COLO829 (cell line): ENCODE measurements around the gene ESAM.
A peak's percentile ranks its signal among the peaks of the same experiment; 100 is the strongest.

Source experiments
- DNase-seq: peaks from one replicate; pipeline ENCODE4 v3.0.0; 2012; ENCODE audit warnings: low spot score

ESAM gene

GRCh38 chr11:124751741-124752470 is 10.2 kb downstream of the ESAM start, which contains the start of gene VSIG2:
Gene VSIG2, minus strand, starts transcription at chr11:124752255. Its CDS starts 118 bp downstream, at chr11:124752137.
- no peak for DNase-seq

- no peak for DNase-seq
These were observed 10.7 kb downstream of the ESAM start for GRCh38 chr11:124751391-124751740.

GRCh38 chr11:124749912-124750311 is 12.2 kb downstream of the ESAM start:
- DNase-seq = no peak

- DNase-seq = no peak
These were observed 13.4 kb downstream of the ESAM start for GRCh38 chr11:124748481-124749343.

GRCh38 chr11:124748100-124748418 is 14.0 kb downstream of the ESAM start:
- no peak for DNase-seq

GRCh38 chr11:124747406-124748099 is 14.5 kb downstream of the ESAM start:
- no peak for DNase-seq

- peak; percentile 33 for DNase-seq
These were observed 15.4 kb downstream of the ESAM start for GRCh38 chr11:124746621-124747243.

GRCh38 chr11:124745835-124746620 is 16.1 kb downstream of the ESAM start:
- DNase-seq = no peak

- no peak for DNase-seq
These were observed 16.7 kb downstream of the ESAM start for GRCh38 chr11:124745270-124745834.

- no peak for DNase-seq
These were observed 19.0 kb downstream of the ESAM start for GRCh38 chr11:124743050-124743449.

- DNase-seq = no peak
These were observed 19.5 kb downstream of the ESAM start for GRCh38 chr11:124742555-124742954.

GRCh38 chr11:124740277-124740882 is 21.7 kb downstream of the ESAM start:
- DNase-seq = peak; percentile 53

- DNase-seq = peak; percentile 95
These were observed 22.4 kb downstream of the ESAM start, which contains the start of gene NRGN for GRCh38 chr11:124739479-124740276. Gene NRGN, plus strand, starts transcription at chr11:124739942. Its CDS starts 143 bp downstream, at chr11:124740085.

- DNase-seq = no peak
These were observed 23.2 kb downstream of the ESAM start for GRCh38 chr11:124738713-124739478.

GRCh38 chr11:124737638-124738305 is 24.3 kb downstream of the ESAM start:
- no peak for DNase-seq

- no peak for DNase-seq
These were observed 25.4 kb downstream of the ESAM start for GRCh38 chr11:124736736-124737135.

- no peak for DNase-seq
These were observed 29.9 kb downstream of the ESAM start for GRCh38 chr11:124732230-124732629.

GRCh38 chr11:124729571-124729970 is 32.5 kb downstream of the ESAM start:
- no peak for DNase-seq
